LNCaP clone FGC (cell line): ENCODE measurements around the gene PPP1R37.
A peak's percentile ranks its signal among the peaks of the same experiment; 100 is the strongest.

Experiments
- DNase-seq: peaks from one replicate; pipeline ENCODE4 v3.0.0-alpha.2; 2011; ENCODE audit warnings: low read depth
- H3K4me3 ChIP-seq: 2 replicates; pipeline ENCODE4 v1.5.1; 2011; ENCODE audit warnings: mild to moderate bottlenecking, low read depth, low read length, control low read depth
- CTCF ChIP-seq: IDR thresholded peaks from 2 replicates; pipeline ENCODE4 v1.5.1; 2012; ENCODE audit warnings: mild to moderate bottlenecking; ENCODE audit not compliant: control insufficient read depth, insufficient read depth; ENCODE audit errors: extremely low read depth

The PPP1R37 gene, protein sequence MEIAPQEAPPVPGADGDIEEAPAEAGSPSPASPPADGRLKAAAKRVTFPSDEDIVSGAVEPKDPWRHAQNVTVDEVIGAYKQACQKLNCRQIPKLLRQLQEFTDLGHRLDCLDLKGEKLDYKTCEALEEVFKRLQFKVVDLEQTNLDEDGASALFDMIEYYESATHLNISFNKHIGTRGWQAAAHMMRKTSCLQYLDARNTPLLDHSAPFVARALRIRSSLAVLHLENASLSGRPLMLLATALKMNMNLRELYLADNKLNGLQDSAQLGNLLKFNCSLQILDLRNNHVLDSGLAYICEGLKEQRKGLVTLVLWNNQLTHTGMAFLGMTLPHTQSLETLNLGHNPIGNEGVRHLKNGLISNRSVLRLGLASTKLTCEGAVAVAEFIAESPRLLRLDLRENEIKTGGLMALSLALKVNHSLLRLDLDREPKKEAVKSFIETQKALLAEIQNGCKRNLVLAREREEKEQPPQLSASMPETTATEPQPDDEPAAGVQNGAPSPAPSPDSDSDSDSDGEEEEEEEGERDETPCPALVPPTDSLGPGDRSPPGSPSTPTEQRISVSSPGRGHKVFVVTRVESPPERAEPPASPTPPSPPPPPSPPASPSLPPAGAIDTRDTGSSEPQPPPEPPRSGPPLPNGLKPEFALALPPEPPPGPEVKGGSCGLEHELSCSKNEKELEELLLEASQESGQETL

DNA sequence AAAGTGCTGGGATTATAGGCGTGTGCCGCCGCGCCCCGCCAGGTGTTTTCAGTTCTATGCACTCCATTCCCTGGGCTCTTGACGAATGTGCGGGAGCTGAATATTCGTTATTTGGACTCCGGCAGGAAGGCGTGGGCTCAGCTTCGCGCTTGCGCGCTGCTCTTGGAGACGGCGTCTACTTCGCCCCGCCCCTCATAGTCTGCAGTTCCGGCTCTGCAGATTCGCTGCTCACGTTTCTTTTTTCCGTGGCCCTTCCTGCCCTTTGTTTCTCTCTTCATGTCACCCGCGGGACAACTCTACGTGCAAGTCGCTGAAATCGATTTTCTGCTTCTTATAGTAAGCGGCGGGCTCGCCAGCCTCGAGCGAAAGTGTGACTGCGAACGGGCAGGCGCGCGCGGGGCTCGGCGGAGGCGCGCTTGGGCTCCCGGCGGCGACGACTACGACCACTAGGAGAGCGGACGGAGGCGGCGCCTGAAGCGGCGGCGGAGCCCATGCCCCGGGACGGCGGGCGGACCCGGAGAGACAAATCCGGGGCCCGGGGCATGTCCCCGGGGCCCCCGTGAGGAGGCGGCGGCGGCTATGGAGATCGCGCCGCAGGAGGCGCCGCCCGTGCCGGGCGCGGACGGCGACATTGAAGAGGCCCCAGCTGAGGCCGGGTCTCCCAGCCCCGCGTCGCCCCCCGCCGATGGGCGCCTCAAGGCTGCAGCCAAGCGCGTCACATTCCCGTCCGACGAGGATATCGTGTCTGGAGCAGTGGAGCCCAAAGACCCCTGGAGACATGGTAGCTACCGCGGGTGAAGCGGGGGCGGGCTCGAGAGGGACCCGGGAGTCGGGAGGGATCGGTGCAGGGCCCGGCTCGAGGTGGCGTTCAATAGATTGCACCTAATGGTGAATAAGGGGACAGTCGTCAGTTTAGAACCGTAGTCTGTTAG, at the start of gene PPP1R37:
Gene PPP1R37, plus strand, starts transcription at position 433 of the 932 bp plus-strand sequence. Its CDS starts 147 bp downstream, at position 580.
- peak within 1 kb of the TSS; percentile 80 for H3K4me3 ChIP-seq
- TF ChIP-seq CTCF, result no peak
- DNase-seq, result peak; percentile 81

DNA sequence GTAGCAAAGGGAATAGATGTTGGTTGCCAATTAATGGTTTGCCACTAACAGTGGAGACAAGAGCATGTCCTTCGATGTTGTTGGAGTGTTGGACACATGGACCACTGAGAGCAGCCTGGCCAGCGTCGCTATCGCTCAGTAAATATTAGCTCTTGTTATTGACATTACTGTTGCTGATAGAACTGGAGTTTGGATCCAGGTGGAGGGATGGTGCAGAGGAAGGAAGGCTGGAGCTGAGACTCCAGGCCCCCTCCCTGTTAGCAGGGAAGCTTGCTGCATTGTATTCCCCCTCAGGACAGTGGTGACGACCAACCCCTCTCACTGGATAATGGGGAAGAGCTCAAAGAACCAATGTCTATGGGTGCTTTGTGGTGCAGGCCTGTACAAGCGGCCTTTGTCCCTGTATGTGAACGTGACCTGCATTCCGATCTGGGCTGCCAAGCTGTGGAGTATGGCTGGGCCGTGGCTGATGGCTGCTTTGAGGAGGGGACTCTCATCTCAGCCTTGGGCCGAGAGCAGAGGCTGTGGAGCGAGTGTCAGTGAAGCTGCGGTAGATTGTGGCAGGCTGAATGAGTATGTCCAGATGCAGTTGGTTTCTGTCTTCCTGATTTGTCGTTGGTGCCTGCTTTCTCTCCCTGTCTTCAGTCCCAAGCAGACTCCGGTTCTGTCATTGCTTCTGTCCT, 47.2 kb upstream of the PPP1R37 start:
- no peak for TF ChIP-seq CTCF
- H3K4me3 ChIP-seq, result peak overlapping the region; percentile 28; the same call in 1 of the 2 replicates
- no peak for DNase-seq

DNA sequence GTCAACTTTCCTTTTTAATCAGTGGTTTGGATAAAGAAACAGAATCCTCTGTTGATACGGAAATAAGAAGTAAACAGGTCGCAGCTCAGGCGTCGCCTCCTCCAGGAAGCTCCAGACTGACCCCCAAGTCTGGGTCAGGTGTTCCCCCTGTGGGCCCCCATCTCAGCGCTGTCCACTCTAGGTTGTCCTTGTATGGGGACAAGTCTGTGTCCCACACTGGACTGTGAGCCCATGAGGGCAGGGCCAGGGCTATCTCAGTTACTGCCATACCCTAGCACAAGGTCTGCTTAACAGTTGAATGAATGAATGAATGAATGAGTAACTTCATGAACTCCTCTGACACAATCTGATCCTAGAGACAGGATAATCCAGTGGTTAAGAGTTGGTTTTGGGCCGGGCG, 46.6 kb upstream of the PPP1R37 start:
- no peak overlapping the region for H3K4me3 ChIP-seq

DNA sequence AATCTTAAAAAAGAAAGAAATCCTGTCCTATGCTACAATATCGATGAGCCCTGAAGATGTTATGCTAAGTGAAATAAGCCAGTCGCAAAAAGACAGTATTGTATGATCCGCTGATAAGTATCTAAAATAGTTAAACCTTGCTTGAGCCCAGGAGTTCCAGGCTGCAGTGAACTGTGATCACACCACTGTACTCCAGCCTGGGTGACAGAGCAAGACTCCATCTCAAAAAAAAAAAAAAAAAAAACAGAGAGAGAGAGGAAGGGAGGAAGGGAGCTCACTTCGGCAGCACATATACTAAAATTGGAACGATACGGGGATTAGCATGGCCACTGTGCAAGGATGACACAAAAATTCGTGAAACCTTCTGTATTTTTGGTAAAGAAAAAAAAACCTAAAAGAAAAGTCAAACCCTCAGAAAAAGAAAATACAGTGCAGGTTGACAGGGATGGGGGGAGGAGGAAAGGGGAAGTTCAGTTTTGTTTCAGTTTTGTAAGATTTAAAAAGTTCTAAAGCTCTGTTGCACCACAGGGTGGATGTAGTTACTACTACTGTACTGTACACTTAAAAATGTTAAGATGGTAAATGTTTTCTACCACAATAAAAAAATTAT, 45.7 kb upstream of the PPP1R37 start:
- no peak for DNase-seq
- H3K4me3 ChIP-seq, result no peak overlapping the region

More for the DNA sequence above, 46.6 kb upstream of the PPP1R37 start:
- no peak for DNase-seq
- TF ChIP-seq CTCF, result no peak

GRCh38 chr19:45049073-45049736, 43.8 kb upstream of the PPP1R37 start:
- peak; percentile 77 for DNase-seq
- H3K4me3 ChIP-seq, result no peak overlapping the region
- no peak for TF ChIP-seq CTCF

More for the DNA sequence above, 45.7 kb upstream of the PPP1R37 start:
- no peak for TF ChIP-seq CTCF
